GF-D8 (cell line): ENCODE measurements around the gene RNF214.
"Not testable (repeated sequence)": the region's sequence is repeated elsewhere in the genome, so short reads cannot be mapped to it uniquely, and the experiment has no call there.

Experiments
- DNase-seq: peaks from one replicate; lab custom pipeline; 2025; lab: John Stamatoyannopoulos, UW

Gene RNF214

DNA sequence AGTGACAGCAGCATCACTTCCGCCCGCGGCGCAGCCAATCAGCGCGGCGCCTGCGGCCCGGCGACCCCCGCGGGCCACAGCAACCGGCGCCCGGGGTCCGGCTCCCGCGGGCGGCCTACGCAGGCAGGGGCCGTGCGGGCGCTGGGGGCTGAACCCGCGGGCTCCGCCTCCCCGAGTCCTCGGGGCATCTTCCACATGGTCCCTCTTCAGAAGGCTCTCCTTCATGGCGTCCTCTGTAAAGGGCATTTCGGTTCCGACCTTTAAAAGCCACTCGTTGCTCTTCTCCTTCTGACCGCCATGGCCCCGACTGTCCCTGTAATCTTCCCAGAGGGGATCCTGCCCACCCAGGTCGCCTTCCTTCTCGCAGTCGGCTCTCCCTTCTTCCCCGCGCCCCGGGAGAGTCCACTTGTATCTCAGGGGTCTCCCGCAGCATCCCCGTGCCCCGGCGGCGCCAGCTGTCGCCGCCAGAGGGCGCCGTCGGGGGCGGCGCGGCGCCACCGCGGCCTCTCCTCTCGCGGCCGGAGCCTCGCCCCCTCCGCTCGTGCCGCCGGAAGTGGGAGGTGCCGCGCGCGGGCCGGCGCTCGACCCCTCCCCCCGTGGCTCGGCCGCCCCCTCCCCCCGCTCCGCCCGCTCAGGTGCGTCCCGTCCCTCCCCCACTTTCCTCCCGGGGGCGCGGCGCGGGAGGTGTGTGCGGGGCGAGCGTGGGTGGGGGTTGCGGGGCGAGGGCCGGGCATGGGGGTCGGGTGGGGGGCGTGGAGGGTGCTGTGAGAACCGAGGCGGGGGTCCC is at the start of gene RNF214:
TSS of gene RNF214 (plus strand) at position 580 of the 787 bp plus-strand sequence. CDS start 1,602 bp downstream, outside the sequence.
- DNase-seq, result peak; percentile 77

DNA sequence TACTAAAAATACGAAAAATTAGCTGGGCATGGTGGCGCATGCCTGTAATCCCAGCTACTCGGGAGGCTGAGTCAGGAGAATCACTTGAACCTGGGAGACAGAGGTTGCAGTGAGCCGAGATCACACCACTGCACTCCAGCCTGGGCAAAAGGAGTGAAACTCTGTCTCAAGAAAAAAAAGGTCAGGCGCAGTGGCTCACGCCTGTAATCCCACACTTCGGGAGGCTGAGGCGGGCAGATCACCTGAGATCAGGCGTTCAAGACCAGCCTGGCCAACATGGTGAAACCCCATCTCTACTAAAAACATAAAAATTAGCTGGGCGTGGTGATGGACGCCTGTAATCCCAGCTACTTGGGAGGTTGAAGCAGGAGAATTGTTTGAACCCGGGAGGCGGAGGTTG is 49.3 kb upstream of the RNF214 start:
- not testable (repeated sequence) for DNase-seq

DNA sequence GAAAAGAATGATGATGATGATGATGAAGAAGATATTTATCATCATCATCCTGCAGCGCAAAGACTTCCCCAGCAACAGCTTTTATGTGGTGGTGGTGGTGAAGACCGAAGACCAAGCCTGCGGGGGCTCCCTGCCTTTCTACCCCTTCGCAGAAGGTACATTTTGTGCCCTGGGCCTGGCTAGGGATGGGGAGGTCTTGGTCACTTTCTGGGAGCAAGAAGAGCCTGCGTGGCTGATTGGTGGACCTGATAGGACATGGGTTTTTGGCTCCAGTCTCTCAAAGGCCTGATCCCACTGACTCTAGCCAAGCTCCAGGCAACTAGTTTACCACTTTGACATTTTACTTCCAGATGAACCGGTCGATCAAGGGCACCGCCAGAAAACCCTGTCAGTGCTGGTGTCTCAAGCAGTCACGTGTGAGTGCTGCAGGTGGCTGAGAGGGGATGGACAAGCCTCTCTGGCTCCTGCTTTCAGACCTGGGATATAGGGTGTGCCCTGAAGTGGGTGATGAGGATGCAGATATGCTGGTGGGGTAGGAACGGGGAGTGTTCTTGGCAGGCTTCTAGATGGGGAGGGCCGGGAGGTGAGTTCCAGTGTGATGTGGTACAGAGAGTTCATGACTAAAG is 48.6 kb upstream of the RNF214 start:
- no peak for DNase-seq

DNA sequence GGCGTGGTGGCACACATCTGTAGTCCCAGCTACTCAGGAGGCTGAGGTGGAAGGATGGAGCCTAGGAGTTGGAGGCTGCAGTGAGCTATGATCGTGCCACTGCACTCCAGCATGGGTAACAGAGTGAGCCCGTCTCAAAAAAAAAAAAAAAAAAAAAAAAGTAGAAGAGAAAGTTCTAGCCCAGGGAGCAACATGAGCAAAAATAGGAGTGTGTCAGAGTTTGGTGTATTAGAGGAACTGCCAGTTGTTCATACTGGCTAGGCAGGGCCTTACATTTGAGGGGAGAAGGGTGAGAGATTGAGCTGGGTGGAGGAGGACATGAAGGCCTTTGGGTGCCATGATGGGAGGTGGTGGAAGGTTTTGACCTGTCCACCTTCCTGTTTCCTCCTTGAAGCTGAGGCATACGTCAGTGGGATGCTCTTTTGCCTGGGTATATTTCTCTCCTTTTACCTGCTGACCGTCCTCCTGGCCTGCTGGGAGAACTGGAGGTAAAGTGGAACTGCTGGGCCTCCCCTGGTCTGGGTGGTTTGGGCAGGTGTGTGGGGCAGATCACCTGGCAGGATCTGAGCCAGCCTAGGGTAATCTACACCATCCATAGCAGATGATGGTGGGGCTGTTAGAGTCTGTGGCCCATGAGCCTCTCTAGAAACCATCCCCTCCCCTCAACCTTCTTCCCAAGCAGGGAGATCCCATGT is 46.6 kb upstream of the RNF214 start:
- DNase-seq, result no peak

DNA sequence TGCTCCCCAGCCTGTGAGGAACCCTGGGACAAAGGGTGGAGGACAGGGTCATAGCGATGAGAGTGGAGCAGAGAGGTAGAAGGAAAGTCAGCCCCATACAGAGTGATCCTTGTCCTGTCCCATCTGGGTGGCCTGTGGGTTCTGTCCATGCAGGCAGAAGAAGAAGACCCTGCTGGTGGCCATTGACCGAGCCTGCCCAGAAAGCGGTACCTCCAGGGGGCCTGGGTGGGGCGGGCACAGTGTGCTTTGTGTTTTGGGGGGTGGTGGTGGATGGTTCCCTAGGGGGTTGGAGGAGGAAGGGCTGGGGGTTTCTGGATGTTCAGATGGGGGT is 46.1 kb upstream of the RNF214 start:
- DNase-seq, result no peak

DNA sequence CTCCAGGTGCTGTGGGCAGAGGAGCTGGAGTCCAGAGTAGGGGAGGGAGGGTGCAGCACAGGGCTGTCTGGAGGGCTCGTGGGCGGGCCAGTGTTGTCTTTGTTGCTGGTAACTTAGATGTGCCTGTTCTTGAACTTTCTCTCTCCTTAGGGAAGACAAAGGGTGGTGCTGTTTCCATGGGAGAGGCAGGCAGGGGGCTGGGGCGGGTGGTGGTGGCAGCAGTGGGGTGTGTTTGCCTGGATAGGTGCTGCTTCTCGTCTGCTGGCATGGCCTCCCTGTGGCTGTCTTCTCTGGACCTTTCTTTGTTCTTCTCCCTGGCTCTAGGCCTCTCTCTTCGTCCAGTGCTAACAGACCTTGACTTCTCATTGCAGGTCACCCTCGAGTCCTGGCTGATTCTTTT is 45.5 kb upstream of the RNF214 start:
- DNase-seq, result no peak

DNA sequence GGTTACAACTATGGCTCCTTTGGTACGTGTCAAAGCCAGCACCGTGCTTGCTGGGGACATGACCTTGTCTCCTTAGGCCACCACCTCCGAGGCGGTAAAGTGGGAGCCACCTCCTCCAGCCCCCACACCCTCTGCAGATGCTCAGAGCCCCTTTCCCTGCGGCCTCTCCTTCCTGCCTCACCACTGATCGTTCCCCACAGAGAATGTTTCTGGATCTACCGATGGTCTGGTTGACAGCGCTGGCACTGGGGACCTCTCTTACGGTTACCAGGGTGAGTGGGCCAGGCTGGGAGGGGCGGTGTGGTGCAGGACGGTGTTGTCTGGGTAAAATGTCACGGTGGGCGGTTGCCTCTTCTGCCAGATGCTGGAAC is 45.1 kb upstream of the RNF214 start:
- no peak for DNase-seq

DNA sequence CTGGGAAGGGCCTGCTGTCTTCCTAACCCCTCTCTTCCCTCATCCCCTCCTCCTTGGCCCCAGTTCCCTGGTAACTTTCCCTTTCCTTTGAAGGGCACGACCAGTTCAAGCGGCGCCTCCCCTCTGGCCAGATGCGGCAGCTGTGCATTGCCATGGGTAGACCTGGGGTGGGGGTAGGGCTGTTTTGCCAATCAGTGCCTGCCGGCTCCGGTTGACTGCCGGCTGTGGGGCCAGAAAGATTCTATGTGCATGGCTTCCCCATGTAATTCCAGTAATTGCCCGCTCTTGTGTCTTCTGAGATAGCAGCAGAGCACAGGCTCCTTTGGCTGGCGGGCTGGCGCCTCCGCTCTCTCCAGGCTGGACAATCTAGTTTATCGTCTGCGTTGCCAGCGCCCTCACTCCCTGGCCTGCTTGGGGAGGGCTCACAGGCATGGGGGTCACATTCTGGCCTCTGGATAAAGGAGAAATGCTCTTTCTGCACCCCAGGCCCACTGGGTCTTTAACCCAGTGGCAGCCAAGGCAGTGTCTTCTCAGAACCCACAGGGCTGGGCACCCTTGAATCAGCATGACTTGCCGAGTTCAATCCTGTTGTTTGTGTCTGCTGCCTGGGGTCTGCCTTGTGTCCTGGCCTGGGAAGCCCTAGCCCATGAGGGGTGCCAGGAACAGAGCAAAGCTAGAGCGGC is 44.5 kb upstream of the RNF214 start:
- DNase-seq, result no peak

DNA sequence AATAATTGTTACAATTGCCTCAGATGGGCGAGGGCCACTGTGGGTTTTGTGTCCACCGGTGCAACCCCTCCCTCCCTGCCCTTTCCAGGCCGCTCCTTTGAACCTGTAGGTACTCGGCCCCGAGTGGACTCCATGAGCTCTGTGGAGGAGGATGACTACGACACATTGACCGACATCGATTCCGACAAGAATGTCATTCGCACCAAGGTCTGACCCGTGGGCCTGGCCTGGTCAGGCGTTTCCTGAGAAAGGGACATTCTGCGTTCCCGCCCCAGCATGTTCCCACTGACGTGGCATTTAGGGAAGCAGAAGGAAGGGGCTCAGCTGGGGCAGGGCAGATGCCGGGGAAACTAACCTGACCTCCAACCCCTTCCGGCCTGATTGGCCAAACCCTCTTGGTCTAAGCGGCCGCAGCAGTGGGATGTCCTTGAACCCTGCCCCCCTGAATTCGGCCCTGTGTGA is 43.8 kb upstream of the RNF214 start:
- no peak for DNase-seq

DNA sequence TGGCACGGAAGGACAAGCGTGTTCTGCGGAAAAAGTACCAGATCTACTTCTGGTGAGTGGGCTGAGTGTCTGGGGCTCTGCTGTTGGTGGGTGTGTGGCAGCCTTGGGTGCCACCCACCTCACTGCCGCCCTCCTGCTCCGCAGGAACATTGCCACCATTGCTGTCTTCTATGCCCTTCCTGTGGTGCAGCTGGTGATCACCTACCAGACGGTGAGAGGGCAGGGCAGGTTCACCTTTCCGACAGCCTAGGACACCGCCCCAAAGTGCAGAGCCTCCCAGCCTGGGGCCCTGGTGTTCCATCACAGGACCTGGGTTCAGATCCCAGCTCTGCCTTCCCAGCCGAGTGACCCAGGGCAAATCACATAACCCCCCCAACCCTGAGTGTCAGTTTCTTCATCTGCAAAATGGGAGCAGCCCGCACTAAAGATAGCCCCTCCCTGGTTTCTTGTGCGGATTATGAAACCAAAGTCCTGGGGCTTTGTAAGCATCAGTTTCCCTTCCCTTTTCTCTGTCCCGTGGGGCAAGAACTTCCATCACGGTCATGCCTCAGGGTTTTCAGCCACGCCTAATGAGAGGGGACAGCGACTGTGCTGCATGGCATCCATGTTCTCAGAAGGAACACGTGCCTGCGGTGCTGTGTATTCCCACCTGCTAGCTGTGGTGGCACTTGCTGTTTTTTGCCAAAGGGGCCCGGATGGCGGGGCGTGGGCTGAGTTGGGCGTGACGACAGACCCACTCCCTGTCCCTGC is 43.1 kb upstream of the RNF214 start:
- no peak for DNase-seq

DNA sequence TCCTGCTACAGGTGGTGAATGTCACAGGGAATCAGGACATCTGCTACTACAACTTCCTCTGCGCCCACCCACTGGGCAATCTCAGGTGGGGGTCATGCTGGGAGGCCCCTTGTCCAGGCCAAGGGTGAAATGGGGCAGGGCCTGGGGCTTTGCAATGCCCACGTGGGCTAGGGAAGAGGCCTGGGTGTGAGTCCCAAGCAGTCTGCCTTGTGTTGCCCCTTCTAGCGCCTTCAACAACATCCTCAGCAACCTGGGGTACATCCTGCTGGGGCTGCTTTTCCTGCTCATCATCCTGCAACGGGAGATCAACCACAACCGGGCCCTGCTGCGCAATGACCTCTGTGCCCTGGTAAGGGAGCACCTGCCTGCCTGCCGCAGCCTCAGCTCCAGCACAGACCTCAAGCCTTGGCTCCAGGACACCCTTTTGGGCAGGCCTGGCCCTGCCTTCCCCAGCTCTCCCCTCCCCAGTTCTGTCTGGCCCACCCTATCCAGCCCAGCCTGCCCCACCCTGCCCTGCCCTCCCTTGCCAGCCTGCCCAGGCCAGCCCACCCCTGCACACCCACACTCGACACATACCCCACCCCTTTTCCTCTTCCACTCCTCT is 42.4 kb upstream of the RNF214 start:
- no peak for DNase-seq

DNA sequence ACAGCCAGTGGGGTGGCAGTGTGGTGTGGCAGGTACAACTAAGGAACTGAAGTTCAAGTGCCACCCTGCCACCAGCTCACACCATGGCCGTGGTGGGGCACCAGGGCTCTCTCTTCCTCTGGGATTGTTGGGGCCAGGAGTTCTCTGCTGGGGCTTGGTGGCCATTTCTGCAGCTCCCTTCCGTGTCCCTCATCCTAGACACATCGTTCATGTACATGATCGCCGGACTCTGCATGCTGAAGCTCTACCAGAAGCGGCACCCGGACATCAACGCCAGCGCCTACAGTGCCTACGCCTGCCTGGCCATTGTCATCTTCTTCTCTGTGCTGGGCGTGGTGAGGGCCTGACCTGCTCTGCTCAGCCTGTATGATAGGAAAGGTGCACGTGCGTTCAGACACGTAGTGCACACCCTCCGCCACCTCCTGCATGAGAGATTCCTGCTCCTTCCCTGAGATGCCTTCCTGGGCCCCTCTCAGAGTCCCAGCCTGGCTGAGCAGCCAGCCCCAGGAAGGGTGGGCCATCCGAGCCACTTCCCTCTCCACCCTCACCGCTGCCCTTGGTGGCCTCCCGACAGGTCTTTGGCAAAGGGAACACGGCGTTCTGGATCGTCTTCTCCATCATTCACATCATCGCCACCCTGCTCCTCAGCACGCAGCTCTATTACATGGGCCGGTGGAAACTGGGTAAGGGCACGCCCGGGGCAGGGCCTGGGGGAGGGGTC is 40.6 kb upstream of the RNF214 start:
- DNase-seq, result no peak

DNA sequence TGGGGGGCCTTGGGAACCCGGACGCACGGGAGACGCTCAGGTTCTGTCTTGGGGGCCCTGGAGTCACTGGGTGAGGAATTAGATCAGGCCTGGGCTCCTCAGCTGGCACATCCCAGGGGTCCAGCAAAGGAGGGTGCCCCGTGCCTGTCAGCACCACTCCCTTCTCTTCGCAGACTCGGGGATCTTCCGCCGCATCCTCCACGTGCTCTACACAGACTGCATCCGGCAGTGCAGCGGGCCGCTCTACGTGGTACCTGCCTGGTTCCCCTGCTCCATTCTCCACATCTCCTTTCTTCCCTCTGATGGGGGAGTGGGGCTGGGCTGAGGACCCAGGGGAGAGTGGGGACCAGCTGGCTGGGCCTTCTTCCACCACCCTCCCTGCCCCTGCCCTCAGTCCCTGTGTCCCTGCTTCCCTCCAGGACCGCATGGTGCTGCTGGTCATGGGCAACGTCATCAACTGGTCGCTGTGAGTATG is 40.0 kb upstream of the RNF214 start:
- no peak for DNase-seq

DNA sequence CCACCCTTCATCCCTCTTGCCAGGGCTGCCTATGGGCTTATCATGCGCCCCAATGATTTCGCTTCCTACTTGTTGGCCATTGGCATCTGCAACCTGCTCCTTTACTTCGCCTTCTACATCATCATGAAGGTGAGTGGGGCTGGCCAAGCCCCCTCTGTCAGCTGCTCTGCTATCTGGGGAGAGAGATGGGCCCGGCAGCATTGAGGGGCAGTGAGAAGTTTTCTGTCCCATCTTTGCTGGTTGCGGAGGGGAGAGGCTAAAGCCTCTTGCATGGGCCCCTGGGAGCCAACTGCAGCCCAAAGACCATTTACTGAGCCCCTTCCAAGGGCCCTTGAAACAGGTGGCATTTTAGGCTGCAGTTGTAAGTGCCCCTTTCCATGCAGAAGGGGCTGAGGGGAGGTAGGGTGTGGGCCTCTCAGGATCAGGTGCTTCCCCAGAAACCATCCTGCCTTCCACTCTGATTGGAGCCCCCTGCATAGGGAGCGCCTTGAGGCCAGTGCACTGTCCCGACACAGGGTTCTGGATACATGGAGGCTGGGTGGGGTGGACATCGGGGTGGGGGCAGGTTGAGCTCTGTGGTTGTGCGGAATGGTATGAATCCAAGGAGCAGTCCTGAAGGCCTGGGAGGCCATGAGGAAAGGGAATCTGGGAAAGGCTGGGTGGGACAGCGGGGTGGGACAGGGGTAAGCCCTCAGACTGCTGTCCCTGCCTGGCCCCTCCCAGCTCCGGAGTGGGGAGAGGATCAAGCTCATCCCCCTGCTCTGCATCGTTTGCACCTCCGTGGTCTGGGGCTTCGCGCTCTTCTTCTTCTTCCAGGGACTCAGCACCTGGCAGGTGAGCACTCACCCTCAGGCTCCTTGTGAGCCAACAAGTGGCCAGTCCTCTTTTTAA is 39.1 kb upstream of the RNF214 start:
- DNase-seq, result no peak

DNA sequence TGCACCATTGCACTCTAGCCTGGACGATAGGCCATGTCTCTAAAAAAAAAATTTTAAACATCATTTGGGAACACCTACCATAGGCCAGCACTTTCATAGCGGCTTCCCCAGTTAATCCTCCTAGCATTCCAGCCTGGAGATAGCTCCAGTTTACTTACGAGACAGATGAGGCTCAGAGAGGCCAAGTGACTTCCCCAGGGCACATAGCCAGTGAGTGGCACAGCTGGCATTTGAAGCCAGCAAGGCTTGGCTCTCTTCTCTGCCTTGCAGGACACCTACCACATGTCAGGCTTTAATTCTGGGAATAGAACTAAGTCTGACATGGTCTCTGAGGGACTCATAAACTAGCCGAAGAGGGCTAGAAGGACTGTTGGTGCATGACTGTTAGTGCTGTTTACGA is 38.2 kb upstream of the RNF214 start:
- no peak for DNase-seq

DNA sequence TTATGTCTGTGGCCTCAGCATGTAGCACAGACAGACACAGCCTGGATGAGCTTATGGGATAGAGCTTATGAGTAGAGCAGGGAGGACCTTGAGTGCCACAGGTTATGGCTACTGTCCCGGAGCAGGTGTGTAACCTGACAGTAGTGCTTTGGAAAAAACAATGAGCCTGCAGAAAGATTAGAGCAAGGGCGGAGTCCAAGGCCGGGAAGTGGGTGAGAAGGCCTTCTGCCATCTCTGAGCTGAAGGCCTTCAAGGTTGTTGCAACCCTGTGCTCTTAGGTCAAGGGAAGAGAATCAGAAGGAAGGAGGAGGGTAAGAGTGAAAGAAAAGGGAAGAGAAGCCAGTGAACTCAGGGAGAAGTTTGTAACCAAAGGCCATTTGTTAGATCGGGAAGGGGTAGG is 37.2 kb upstream of the RNF214 start:
- DNase-seq, result no peak

DNA sequence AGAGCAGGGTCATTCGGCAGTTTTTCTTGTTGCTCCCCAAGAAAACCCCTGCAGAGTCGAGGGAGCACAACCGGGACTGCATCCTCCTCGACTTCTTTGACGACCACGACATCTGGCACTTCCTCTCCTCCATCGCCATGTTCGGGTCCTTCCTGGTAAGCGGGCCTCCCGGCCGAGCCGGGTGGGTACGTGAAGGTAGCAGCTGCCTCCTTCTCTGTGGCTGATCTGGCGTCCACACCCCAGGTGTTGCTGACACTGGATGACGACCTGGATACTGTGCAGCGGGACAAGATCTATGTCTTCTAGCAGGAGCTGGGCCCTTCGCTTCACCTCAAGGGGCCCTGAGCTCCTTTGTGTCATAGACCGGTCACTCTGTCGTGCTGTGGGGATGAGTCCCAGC is 36.7 kb upstream of the RNF214 start:
- DNase-seq, result no peak

DNA sequence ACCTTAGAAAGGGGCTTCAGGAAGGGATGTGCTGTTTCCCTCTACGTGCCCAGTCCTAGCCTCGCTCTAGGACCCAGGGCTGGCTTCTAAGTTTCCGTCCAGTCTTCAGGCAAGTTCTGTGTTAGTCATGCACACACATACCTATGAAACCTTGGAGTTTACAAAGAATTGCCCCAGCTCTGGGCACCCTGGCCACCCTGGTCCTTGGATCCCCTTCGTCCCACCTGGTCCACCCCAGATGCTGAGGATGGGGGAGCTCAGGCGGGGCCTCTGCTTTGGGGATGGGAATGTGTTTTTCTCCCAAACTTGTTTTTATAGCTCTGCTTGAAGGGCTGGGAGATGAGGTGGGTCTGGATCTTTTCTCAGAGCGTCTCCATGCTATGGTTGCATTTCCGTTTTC is 35.5 kb upstream of the RNF214 start:
- no peak for DNase-seq
